PC-3 (cell line): ENCODE data around the gene TCP1. TPM values are rescaled to one million over a fixed set of nuclear protein-coding genes. Genes with fewer than 3 reads are reported as not detected.

Experiments
- ATAC-seq: fragments of 200-7000 bp; cut with Tn5 transposase; 2 replicates; pipeline ENCODE4 v1.9.1; 2020; ENCODE audit warnings: mild to moderate bottlenecking, moderate library complexity
- BruUV-seq: library from RNA; stranded (reverse); fragments of 400-500 nt; replicated peaks from 2 replicates; lab custom pipeline; 2021; lab: Mats Ljungman, UMichigan
- CTCF ChIA-PET: fragments of 300-600 bp; sonication (Branson Sonifier 250); formaldehyde crosslinking; loops from one replicate; lab custom pipeline; 2022; ENCODE audit warnings: antibody characterized with exemption; lab: Charles Lee
- POLR2A ChIA-PET: fragments of 300-600 bp; sonication (Branson Sonifier 250); formaldehyde crosslinking; loops from one replicate; lab custom pipeline; 2022; ENCODE audit warnings: antibody characterized with exemption; ENCODE audit not compliant: unreplicated experiment; lab: Charles Lee
- DNase-seq: peaks from one replicate; pipeline ENCODE4 v3.0.0-alpha.2; 2015
- H2AFZ ChIP-seq: fragments of 300-600 bp; sonication (generic); 2 replicates; pipeline ENCODE4 v1.6.0; 2016; ENCODE audit warnings: antibody characterized with exemption, low read length
- H3F3A ChIP-seq: fragments of 300-600 bp; sonication (generic); one replicate; pipeline ENCODE4 v1.6.0; 2017; ENCODE audit warnings: antibody characterized with exemption, low read length, control low read depth, mild to moderate bottlenecking; ENCODE audit not compliant: unreplicated experiment
- H3K27ac ChIP-seq: fragments of 300-600 bp; sonication (generic); 2 replicates; pipeline ENCODE4 v1.5.1; 2016; ENCODE audit warnings: mild to moderate bottlenecking, low read length
- H3K27me3 ChIP-seq: fragments of 300-600 bp; sonication (generic); 2 replicates; pipeline ENCODE4 v1.6.1; 2016; ENCODE audit warnings: low read length, mixed read lengths
- H3K36me3 ChIP-seq: fragments of 300-600 bp; sonication (generic); 2 replicates; pipeline ENCODE4 v1.6.1; 2016; ENCODE audit warnings: low read depth, mixed run types, low read length, mixed read lengths
- H3K4me1 ChIP-seq: fragments of 300-600 bp; sonication (generic); 2 replicates; pipeline ENCODE4 v1.5.1; 2016; ENCODE audit warnings: low read length; ENCODE audit not compliant: insufficient read depth
- H3K4me2 ChIP-seq: fragments of 300-600 bp; sonication (generic); 2 replicates; pipeline ENCODE4 v1.6.0; 2016; ENCODE audit warnings: low read length
- H3K4me3 ChIP-seq: fragments of 300-600 bp; sonication (generic); 2 replicates; pipeline ENCODE4 v1.5.1; 2016; ENCODE audit warnings: mild to moderate bottlenecking, low read length, mixed read lengths
- H3K79me2 ChIP-seq: fragments of 300-600 bp; sonication (generic); 2 replicates; pipeline ENCODE4 v1.6.1; 2017; ENCODE audit warnings: low read length, mixed read lengths
- H3K9ac ChIP-seq: fragments of 300-600 bp; sonication (generic); 2 replicates; pipeline ENCODE4 v1.6.0; 2016; ENCODE audit warnings: mild to moderate bottlenecking, low read length
- H3K9me2 ChIP-seq: fragments of 300-600 bp; sonication (generic); replicated peaks from 2 replicates; pipeline ENCODE4 v1.6.1; 2016; ENCODE audit warnings: mixed run types, low read length, mixed read lengths
- H3K9me3 ChIP-seq: fragments of 300-600 bp; sonication (generic); 2 replicates; pipeline ENCODE4 v1.6.1; 2016; ENCODE audit warnings: low read length, mixed read lengths
- H4K20me1 ChIP-seq: fragments of 300-600 bp; sonication (generic); 2 replicates; pipeline ENCODE4 v1.6.1; 2016; ENCODE audit warnings: low read length, mixed read lengths
- CTCF ChIP-seq: fragments of 300-600 bp; sonication (generic); conservative IDR thresholded peaks from 2 replicates; pipeline ENCODE4 v1.5.1; 2017; ENCODE audit warnings: antibody characterized with exemption, low read depth, mild to moderate bottlenecking, low read length
- EZH2 ChIP-seq: fragments of 300-600 bp; sonication (generic); IDR thresholded peaks from one replicate; pipeline ENCODE4 v1.6.1; 2017; ENCODE audit warnings: antibody characterized with exemption, mild to moderate bottlenecking, low read length; ENCODE audit not compliant: unreplicated experiment
- EZH2phosphoT487 ChIP-seq: fragments of 300-600 bp; sonication (generic); IDR thresholded peaks from 2 replicates; pipeline ENCODE4 v1.6.1; 2018; ENCODE audit warnings: mild to moderate bottlenecking, antibody characterized with exemption, low read length, borderline replicate concordance
- intact Hi-C: fragments of 100-400 bp; cut with micrococcal nuclease; formaldehyde crosslinking; loops from 2 replicates; pipeline ENCODE4 v1.9.0; 2023
- total RNA-seq: library from RNA; depleted of rRNA; stranded (reverse); fragments of >200 nt; gene quantifications from 2 replicates; pipeline ENCODE4 v1.2.3, GENCODE V29; 2014

TCP1 gene
- total RNA-seq, 1 experiment from 2014 or later: 280 TPM

GRCh38 chr6:159808647-159809046, 19.2 kb upstream of the TCP1 start:
- BruUV-seq: no TSS peak
- Histone ChIP-seq H3K4me2 (no peak overlapping the region), H3K27me3 (no peaks in the 10 kb centered on the region), H3K36me3 (no peaks in the 10 kb centered on the region), H2AFZ (no peak overlapping the region), H3K9me2 (no peaks in the 10 kb centered on the region), H3F3A (no peaks in the 10 kb centered on the region), H3K27ac (no peak overlapping the region), H3K9ac (no peak overlapping the region), H3K4me3 (no peak overlapping the region), H3K9me3 (no peaks in the 10 kb centered on the region), H3K79me2 (no peaks in the 10 kb centered on the region), H3K4me1 (peaks cover 6% of the 10 kb centered on the region), H4K20me1 (no peaks in the 10 kb centered on the region)
- ChIA-PET POLR2A (no interaction called here), CTCF (no interaction called here)
- no peak for ATAC-seq
- intact Hi-C loops: no loop called here
- no peak for TF ChIP-seq CTCF
- TF ChIP-seq EZH2: no peak
- TF ChIP-seq EZH2phosphoT487: no peak
- DNase-seq: no peak

GRCh38 chr6:159807150-159807858, 17.9 kb upstream of the TCP1 start:
- DNase-seq (peak; percentile 73), ATAC-seq (peak; percentile 72)
- ChIA-PET CTCF (interaction anchor here (0.7 kb wide), 1 partner anchor 10 kb away, joined by 5 read pairs; no protein-coding TSS in a partner anchor), POLR2A (interaction anchor here (0.9 kb wide), 1 partner anchor 80 kb away, joined by 5 read pairs; the partner anchor contains the start of gene WTAP)
- Histone ChIP-seq H3K27ac (peak overlapping the region; percentile 52), H3K27me3 (no peaks in the 10 kb centered on the region), H3K4me3 (no peak overlapping the region), H3F3A (no peaks in the 10 kb centered on the region), H3K79me2 (no peaks in the 10 kb centered on the region), H3K9me3 (no peaks in the 10 kb centered on the region), H3K36me3 (no peaks in the 10 kb centered on the region), H2AFZ (no peak overlapping the region), H3K9me2 (no peaks in the 10 kb centered on the region), H3K9ac (no peak overlapping the region), H3K4me1 (peaks cover 6% of the 10 kb centered on the region), H3K4me2 (peak overlapping the region; percentile 50), H4K20me1 (no peaks in the 10 kb centered on the region)
- no TSS peak for BruUV-seq
- TF ChIP-seq EZH2phosphoT487: no peak
- TF ChIP-seq EZH2: no peak
- no peak for TF ChIP-seq CTCF
- intact Hi-C loops: no loop called here

GRCh38 chr6:159806021-159806458, 16.6 kb upstream of the TCP1 start:
- Histone ChIP-seq H3K9me2 (no peaks in the 10 kb centered on the region), H3F3A (no peaks in the 10 kb centered on the region), H3K79me2 (no peaks in the 10 kb centered on the region), H3K27me3 (no peaks in the 10 kb centered on the region), H2AFZ (no peak overlapping the region), H3K4me3 (no peak overlapping the region), H3K36me3 (no peaks in the 10 kb centered on the region), H3K27ac (no peak overlapping the region), H3K9ac (no peak overlapping the region), H4K20me1 (no peaks in the 10 kb centered on the region), H3K4me1 (peaks cover 6% of the 10 kb centered on the region), H3K9me3 (no peaks in the 10 kb centered on the region), H3K4me2 (no peak overlapping the region)
- POLR2A ChIA-PET: no interaction called here
- CTCF ChIA-PET: no interaction called here
- no peak for TF ChIP-seq EZH2phosphoT487
- TF ChIP-seq CTCF: no peak
- no peak for TF ChIP-seq EZH2
- ATAC-seq (no peak), DNase-seq (no peak)
- intact Hi-C loops: no loop called here
- BruUV-seq: no TSS peak
